ENCODE measurements around the gene OR10G2.

The OR10G2 gene, protein sequence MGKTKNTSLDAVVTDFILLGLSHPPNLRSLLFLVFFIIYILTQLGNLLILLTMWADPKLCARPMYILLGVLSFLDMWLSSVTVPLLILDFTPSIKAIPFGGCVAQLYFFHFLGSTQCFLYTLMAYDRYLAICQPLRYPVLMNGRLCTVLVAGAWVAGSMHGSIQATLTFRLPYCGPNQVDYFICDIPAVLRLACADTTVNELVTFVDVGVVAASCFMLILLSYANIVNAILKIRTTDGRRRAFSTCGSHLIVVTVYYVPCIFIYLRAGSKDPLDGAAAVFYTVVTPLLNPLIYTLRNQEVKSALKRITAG

DNA sequence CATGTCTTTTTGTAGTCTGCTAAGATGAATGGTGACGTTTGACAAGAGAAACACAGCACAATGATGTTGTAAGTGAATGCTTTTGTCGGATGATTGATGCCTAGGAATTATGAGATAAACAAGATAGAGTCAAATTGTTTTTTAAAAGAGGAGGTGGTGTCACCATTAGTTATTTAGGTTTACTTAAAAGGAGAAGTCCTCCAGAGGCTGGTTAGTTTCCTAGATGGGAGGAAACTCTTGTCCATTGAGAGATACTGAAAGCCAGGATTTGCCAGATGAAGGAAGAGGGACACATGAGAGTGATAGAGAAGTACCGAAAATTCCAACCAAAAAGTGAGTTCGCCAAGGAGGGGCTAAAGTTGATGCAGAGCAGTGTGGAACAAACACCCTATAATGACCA is at the start of gene OR10G2:
OR10G2 (minus strand) TSS at position 101 of the 400 bp plus-strand sequence; CDS start at position 3, 98 bp downstream.
- H3K4me3 ChIP-seq (ENCODE audit: low read length) = no peak within 1 kb of the TSS
- TF ChIP-seq ZNF274 (IDR thresholded peaks at IDR 0.05; ENCODE audit: low read depth, low read length) = no peak

DNA sequence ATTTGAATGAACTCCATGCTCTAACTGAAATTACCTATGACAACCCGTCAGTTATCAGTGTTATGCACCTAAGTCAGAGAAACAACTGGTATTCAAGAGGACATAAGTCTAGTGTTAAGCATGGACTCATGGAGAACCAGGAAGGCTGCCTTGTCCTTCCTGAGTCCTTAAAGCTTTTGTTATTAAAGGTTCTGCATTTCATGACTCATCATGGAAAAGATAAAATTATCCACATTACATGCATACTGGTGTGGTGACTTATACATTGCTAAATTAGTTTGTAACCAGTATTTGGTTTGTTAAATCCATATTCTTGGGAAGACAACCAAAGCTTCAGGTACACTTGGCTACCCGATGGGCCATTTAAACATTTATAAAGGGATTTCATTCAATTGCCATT is 45.3 kb upstream of the OR10G2 start:
- no peak for TF ChIP-seq ZNF274 (IDR thresholded peaks at IDR 0.05; ENCODE audit: low read depth, low read length)
- no peak overlapping the region for H3K4me3 ChIP-seq (ENCODE audit: low read length)

DNA sequence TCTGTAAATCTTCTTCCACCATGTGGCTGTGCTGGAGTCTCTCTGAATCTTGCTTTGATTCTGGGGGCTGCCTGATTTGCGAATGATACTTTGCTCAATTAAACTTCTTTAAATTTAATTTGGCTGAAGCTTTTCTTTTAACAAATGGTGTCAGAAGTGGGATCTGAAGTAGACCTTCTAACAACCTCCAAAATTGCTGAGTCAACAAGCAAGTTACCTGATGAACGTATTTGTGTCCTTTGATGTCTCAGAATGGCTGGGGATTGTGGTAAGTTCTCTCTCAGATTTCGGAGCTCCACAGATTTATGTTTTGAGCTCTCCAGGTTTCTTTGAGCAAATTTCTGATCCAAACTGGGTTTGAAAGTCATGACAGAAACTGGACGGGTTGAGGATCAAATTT is 40.8 kb upstream of the OR10G2 start:
- no peak for TF ChIP-seq ZNF274 (IDR thresholded peaks at IDR 0.05; ENCODE audit: low read depth, low read length)
- no peak overlapping the region for H3K4me3 ChIP-seq (ENCODE audit: low read length)

DNA sequence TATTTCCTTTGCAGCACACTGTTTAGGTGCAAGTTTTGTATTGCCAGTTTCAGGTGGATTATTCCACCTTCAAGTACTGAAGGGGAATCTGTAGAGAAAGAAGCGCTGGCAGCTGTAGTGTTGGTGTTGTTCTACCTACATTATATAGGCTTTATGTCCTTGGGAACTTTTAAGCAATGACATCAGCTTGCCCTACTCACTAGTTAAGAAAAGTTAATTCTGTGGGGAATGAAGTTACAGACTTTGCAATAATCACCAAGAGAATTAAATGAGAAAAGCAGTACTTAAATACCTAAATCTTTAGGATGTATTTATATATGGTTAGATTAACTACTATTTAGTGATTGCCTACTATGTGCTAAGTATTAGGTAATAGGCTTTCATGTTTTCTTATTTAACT is 39.0 kb upstream of the OR10G2 start, which contains the start of gene OR4E1:
OR4E1 (minus strand) TSS at position 101 of the 400 bp plus-strand sequence. CDS start 2,883 bp downstream, outside the sequence.
- no peak for TF ChIP-seq ZNF274 (IDR thresholded peaks at IDR 0.05; ENCODE audit: low read depth, low read length)
- no peak within 1 kb of the TSS for H3K4me3 ChIP-seq (ENCODE audit: low read length)

DNA sequence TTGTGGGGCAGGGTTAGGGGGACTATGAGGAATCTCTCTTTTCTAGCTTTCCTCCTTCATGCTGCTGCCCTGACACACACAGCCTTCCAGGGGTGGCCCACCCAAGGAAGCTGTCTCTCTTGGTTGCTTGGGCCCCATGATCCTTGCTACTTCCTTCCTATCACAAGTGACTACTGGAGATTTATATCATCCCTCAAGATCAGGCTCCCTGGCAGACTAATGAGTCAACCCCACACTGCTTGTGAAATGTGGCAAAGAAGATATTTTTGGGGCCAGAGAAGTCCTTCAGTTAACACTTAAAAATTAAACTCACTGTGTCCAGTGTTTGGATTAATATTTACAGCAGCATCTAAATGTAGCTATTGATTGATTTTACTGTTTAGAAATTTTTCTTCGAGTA is 37.4 kb upstream of the OR10G2 start:
- TF ChIP-seq ZNF274 (IDR thresholded peaks at IDR 0.05; ENCODE audit: low read depth, low read length) = no peak
- H3K4me3 ChIP-seq (ENCODE audit: low read length) = no peak overlapping the region

DNA sequence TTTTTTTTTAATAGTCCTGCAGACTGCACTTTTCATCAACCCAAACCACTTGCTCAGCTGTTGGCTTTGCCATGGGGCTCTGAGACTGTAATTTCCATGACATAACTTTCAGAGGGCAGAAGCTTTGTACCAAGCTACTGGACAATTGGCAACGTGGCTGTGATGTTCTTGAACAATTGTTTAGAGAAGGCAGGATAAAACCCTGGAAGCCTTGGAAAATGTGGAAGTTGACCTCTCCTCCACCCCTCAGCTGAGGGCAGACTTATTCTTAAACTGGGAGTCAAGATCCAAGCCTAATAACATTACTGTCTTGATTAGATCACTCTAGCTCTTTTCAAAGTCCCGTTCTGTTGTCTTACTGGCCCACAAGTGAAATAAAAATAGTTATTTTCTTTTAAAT is 36.6 kb upstream of the OR10G2 start:
- no peak for TF ChIP-seq ZNF274 (IDR thresholded peaks at IDR 0.05; ENCODE audit: low read depth, low read length)

DNA sequence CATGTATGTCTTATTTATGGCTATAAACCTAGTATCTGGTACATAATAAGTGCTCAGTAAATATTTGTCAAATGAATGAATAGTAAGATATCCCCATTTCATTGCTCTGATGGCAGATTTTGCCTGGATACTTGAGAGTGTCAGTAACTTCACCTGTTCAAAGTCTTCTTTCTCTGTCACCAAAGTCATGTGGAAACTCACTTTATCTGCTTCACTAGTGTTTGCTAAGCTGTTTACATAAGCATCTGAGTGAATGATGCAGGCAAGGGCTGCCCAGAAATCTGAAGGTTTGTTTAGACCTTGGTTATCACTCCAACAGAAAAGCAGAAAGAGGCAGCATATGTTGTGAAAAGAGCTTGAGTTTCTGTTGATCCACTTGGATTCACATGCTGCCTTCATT is 34.5 kb upstream of the OR10G2 start:
- no peak for TF ChIP-seq ZNF274 (IDR thresholded peaks at IDR 0.05; ENCODE audit: low read depth, low read length)
- H3K4me3 ChIP-seq (ENCODE audit: low read length) = no peak overlapping the region

More for the DNA sequence above, 36.6 kb upstream of the OR10G2 start:
- H3K4me3 ChIP-seq (ENCODE audit: low read length) = no peak overlapping the region

DNA sequence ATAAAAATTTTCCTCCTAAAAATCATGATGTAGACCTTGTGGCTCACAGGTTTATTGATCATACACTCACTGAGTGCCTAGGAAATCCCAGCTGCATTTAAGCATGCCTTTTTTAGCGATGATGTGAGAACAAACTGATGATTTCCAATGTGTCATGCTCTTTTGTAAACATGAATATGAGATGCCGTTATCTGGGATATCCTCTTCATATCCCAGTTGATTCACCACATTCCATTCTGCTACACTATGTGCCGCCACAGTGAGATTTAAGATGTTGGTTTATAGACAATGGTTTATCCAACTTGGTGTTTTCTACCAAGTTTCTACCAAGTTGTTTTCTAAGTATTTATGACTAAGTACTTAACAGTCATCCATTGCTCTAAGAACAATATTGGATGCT is 33.6 kb upstream of the OR10G2 start:
- H3K4me3 ChIP-seq (ENCODE audit: low read length) = no peak overlapping the region
- no peak for TF ChIP-seq ZNF274 (IDR thresholded peaks at IDR 0.05; ENCODE audit: low read depth, low read length)

DNA sequence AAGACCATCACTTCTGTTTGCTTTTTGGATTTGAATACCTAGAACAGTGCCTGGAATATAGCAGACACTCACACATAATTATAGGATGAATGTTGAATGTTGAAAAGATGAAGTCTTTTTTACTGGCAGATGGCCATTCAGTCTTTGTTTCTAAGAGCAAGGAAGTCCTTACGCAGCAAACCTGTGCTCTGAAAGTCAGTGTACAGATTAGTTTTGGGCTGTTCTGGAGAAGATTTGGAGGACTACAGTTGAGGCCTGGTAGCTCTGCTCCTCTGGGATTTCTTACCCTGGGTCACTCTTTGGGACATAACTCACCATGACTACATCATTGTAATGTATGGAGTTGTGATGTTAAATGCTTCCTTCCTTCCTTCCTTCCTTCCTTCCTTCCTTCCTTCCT is 22.2 kb upstream of the OR10G2 start:
- H3K4me3 ChIP-seq (ENCODE audit: low read length) = no peak overlapping the region
- no peak for TF ChIP-seq ZNF274 (IDR thresholded peaks at IDR 0.05; ENCODE audit: low read depth, low read length)

DNA sequence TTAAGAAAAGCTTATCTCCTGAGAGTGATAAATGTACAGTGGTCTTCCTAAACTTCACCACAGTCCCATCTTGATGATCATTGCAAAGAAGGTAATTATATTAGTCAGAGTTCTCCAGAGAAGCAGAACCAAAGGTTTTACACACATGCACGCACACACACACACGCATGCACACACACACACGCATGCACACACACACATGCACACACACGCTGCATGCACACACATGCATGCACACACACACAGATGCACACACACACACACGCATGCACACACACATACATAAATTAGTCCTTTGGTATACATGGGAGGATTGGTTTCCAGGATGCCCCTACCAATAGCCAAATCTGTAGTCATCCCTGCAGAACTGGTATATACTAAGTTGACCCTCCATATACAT is 19.5 kb upstream of the OR10G2 start:
- no peak overlapping the region for H3K4me3 ChIP-seq (ENCODE audit: low read length)
- TF ChIP-seq ZNF274 (IDR thresholded peaks at IDR 0.05; ENCODE audit: low read depth, low read length) = no peak

DNA sequence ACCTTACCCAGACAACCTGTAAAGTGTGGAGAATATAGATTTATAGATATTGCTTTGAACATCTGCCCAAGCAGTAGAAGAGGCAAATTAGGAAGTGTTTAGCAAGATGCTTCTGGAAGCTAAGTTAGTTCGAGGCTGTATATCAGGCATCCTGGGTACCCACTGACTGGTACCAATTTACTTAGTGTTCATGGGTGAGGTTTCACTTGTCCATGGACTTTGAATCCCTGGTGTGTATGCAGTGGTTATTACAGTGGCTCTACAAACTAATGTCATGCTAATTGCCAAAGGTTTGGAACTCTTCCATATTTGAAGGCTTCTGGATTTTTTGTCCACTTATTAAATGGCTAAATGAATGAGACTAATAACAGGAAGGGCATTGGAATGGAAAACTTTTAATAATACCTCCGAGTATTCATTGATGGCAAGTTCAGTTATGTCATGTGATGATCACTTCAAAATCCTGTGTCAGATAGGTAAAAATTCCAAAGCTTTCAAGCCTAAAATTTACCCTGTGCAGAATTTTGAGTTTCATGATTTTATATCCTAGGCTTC is 18.7 kb upstream of the OR10G2 start, which contains the start of gene OR4E2:
OR4E2 (plus strand) TSS at position 505 of the 555 bp plus-strand sequence. CDS start 11,248 bp downstream, outside the sequence.
- TF ChIP-seq ZNF274 (IDR thresholded peaks at IDR 0.05; ENCODE audit: low read depth, low read length) = no peak
- no peak within 1 kb of the TSS for H3K4me3 ChIP-seq (ENCODE audit: low read length)

DNA sequence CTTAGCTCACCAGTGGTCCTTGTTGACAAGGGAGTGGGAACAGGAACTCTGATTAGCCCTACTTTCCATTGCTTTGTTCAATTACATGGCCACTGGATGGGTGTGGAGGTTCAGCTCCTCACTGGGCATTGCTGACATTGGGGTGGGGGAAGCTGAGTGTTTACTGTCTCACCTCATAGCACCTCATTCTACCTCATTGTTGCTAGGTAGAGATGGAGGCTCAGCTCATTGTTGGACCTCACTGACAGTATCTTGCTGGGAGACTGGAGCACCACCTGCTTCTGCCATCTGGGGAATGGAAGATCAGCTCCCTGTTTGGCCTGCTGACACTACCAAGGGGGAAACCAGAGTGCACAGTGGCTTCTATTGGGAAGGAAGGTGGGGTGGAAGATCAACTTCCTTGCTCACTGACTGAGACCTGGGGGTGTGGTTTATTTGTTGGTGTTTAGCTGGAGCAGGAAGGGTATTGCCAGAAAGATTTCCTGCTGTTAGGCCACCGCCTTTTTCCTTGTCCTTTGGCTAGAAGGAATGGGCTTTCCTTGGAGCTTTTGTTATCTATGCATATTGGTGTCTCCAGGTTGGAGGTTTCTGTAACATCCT is 17.6 kb upstream of the OR10G2 start:
- no peak overlapping the region for H3K4me3 ChIP-seq (ENCODE audit: low read length)
- no peak for TF ChIP-seq ZNF274 (IDR thresholded peaks at IDR 0.05; ENCODE audit: low read depth, low read length)

DNA sequence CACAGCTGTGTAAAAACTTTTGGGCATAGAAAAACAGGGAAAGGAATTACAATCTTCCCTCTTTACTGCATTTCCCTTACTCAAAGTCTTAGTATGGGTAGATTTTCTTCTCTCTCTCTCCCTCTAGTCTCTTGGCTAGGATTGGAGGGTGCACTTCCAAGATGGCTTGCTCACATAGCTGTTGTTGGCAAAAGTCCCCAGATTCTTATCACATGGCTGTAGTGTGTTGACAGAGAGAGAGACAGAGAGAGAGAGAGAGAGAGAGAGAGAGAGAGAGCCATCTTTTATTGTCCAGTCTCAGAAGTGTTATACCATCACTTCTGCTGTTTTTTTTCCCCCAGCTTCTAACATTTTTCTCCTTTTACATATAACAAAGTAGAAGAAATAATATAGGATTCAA is 12.6 kb upstream of the OR10G2 start:
- H3K4me3 ChIP-seq (ENCODE audit: low read length) = no peak overlapping the region
- TF ChIP-seq ZNF274 (IDR thresholded peaks at IDR 0.05; ENCODE audit: low read depth, low read length) = no peak

DNA sequence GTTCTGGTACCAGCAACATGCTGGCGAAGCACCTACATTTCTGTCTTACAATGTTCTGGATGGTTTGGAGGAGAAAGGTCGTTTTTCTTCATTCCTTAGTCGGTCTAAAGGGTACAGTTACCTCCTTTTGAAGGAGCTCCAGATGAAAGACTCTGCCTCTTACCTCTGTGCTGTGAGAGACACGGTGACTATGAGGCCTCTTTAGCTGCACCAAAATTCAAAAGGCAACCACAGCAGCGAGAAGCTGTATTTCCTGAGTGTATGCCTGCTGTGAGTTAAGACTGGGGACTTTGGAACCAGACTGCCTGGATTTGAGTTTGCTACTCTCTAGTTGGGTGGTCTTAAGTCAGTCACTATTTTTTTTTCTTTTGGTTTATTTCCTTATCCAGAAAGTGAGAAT is 8.7 kb upstream of the OR10G2 start:
- no peak overlapping the region for H3K4me3 ChIP-seq (ENCODE audit: low read length)
- TF ChIP-seq ZNF274 (IDR thresholded peaks at IDR 0.05; ENCODE audit: low read depth, low read length) = no peak

DNA sequence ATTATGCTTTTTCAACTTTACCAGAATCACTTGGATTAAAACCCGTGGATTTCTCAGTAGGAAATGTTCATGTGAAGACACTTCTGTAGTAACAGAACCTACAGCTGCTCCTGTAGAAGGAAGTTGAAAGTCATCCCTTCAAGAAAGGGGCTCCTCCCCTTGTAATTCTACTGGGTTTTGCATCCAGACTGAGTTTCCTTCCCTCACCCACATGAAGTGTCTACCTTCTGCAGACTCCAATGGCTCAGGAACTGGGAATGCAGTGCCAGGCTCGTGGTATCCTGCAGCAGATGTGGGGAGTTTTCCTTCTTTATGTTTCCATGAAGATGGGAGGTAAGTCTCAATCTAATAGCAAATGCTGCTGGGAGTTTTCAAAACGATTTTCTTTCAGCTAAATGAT is 7.9 kb upstream of the OR10G2 start:
- no peak for TF ChIP-seq ZNF274 (IDR thresholded peaks at IDR 0.05; ENCODE audit: low read depth, low read length)

More for the DNA sequence above, 7.9 kb upstream of the OR10G2 start:
- no peak overlapping the region for H3K4me3 ChIP-seq (ENCODE audit: low read length)
